MCF 10A (cell line): ENCODE data around the gene LRRC51. TPM values are rescaled to one million over a fixed set of nuclear protein-coding genes. Genes with fewer than 3 reads are reported as not detected.

Experiments
- BruUV-seq: library from RNA; stranded (reverse); fragments of 400-500 nt; replicated peaks from 2 replicates; lab custom pipeline; 2021; lab: Mats Ljungman, UMichigan
- CTCF ChIA-PET: fragments of 300-600 bp; sonication (Branson Sonifier 250); formaldehyde crosslinking; extraction: SDS; loops from one replicate; lab custom pipeline; 2021; ENCODE audit warnings: antibody characterized with exemption, inconsistent platforms; lab: Yijun Ruan, JAX
- POLR2A ChIA-PET: fragments of 300-600, 350-650 bp; sonication (Branson Sonifier 250); formaldehyde crosslinking; extraction: SDS; loops from one replicate; lab custom pipeline; 2020; ENCODE audit warnings: antibody characterized with exemption, inconsistent platforms; lab: Yijun Ruan, JAX
- DNase-seq: peaks from one replicate; pipeline ENCODE4 v3.0.0-alpha.2; 2018; ENCODE audit not compliant: unreplicated experiment
- H3K27ac Mint-ChIP-seq: one replicate; pipeline ENCODE4 v1.8.0; 2022; ENCODE audit warnings: mild to moderate bottlenecking, low read depth, mixed read lengths; ENCODE audit not compliant: unreplicated experiment
- H3K27me3 Mint-ChIP-seq: one replicate; pipeline ENCODE4 v1.8.0; 2022; ENCODE audit warnings: mixed read lengths; ENCODE audit not compliant: insufficient read depth, unreplicated experiment
- H3K36me3 Mint-ChIP-seq: one replicate; pipeline ENCODE4 v1.8.0; 2022; ENCODE audit warnings: mild to moderate bottlenecking, moderate library complexity, mixed read lengths; ENCODE audit not compliant: insufficient read depth, unreplicated experiment
- H3K4me1 Mint-ChIP-seq: one replicate; pipeline ENCODE4 v1.8.0; 2022; ENCODE audit warnings: mixed read lengths; ENCODE audit not compliant: insufficient read depth, unreplicated experiment
- H3K4me3 Mint-ChIP-seq: one replicate; pipeline ENCODE4 v1.8.0; 2022; ENCODE audit warnings: mild to moderate bottlenecking, moderate library complexity, mixed read lengths; ENCODE audit not compliant: unreplicated experiment
- H3K9me3 Mint-ChIP-seq: one replicate; pipeline ENCODE4 v1.8.0; 2022; ENCODE audit warnings: mixed read lengths; ENCODE audit not compliant: unreplicated experiment
- intact Hi-C: fragments of 100-400 bp; cut with micrococcal nuclease; formaldehyde crosslinking; loops from 2 replicates; pipeline ENCODE4 v1.14.1; 2022
- total RNA-seq: library from RNA; stranded (reverse); gene quantifications from 2 replicates; pipeline ENCODE4 v1.2.3, GENCODE V29; 2022
- TF ChIP-seq, protein P1 (sequence below): fragments of 200-600 bp; IDR thresholded peaks from one replicate; pipeline ENCODE4 v1.8.0; 2022; ENCODE audit warnings: antibody characterized with exemption, mild to moderate bottlenecking; ENCODE audit not compliant: unreplicated experiment

LRRC51 gene
- total RNA-seq, 1 experiment from 2014 or later, result 9.5 TPM

DNA sequence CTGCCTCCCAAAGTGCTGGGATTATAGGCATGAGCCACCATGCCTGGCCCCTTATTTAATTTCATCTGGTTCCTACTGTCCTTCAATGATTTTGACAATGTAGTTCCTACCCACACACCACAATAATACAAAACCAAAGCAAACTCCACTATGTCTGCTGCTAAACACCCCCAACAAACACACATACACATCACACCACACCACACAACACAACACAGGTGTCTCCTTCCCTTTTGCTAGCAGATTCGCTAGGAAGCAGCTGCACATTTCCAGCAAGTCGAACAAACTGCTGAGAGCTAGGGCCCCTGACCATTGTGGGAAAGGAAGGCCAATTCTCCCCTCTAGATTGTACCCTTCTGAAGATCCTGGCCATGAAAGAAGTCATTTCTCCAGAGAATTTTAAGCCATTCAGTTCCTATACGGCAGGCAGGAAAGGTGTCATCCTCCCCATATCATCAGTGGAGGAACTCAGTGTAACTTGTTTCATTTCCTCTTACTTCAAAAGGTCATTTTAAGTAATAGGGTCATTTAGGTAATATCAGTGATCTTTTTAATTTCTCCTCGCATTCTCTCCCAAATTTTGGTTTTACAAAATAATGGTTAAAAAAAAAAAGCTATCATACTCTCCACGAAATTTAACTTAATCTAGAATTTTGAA, 18.8 kb upstream of the LRRC51 start:
- intact Hi-C loops, result no loop called here
- Mint-ChIP-seq H3K9me3 (no peaks in the 10 kb centered on the region), H3K4me3 (no peak overlapping the region), H3K27me3 (no peaks in the 10 kb centered on the region), H3K36me3 (peaks cover 26% of the 10 kb centered on the region), H3K4me1 (peaks cover 17% of the 10 kb centered on the region), H3K27ac (peak overlapping the region; percentile 65)
- no TSS peak for BruUV-seq
- TF ChIP-seq, protein P1, sequence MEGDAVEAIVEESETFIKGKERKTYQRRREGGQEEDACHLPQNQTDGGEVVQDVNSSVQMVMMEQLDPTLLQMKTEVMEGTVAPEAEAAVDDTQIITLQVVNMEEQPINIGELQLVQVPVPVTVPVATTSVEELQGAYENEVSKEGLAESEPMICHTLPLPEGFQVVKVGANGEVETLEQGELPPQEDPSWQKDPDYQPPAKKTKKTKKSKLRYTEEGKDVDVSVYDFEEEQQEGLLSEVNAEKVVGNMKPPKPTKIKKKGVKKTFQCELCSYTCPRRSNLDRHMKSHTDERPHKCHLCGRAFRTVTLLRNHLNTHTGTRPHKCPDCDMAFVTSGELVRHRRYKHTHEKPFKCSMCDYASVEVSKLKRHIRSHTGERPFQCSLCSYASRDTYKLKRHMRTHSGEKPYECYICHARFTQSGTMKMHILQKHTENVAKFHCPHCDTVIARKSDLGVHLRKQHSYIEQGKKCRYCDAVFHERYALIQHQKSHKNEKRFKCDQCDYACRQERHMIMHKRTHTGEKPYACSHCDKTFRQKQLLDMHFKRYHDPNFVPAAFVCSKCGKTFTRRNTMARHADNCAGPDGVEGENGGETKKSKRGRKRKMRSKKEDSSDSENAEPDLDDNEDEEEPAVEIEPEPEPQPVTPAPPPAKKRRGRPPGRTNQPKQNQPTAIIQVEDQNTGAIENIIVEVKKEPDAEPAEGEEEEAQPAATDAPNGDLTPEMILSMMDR, result no peak
- ChIA-PET POLR2A (interaction anchor here (0.6 to 3.7 kb wide), 5 partner anchors 8 to 83 kb away, joined by 3 to 20 read pairs (median 3); no protein-coding TSS in a partner anchor), CTCF (interaction anchor here (0.5 to 2.0 kb wide), 4 partner anchors 9 to 121 kb away, joined by 3 to 6 read pairs (median 4); no protein-coding TSS in a partner anchor)
- no peak for DNase-seq

DNA sequence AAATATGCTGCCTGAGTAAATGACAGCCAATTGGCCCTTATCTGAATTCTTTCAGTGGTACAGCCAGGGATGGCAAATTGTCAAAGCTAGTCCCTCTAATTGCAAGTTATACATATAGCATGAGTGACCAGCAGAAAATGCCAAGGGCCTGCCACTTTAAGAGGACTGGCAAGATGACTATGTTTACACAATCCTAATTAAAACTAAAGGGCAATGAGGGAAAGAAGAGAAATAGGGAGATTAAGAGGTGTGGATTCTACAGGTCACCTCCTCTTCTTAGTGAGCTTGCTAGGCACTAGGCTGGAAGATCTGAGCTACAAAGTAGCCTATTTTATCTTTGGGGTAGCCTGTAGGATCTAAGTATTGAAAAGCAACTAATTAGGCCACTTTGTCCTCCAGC, 13.8 kb upstream of the LRRC51 start:
- POLR2A ChIA-PET, result interaction anchor here (0.7 to 15.4 kb wide), 5 partner anchors 7 to 1674 kb away, joined by 3 to 282 read pairs (median 3); partner anchors contain the start of gene NUMA1
- no peak for DNase-seq
- no peak overlapping the region for H3K4me3 Mint-ChIP-seq
- peaks cover 28% of the 10 kb centered on the region for H3K36me3 Mint-ChIP-seq
- no peaks in the 10 kb centered on the region for H3K9me3 Mint-ChIP-seq
- intact Hi-C loops, result no loop called here
- no TSS peak for BruUV-seq
- peak overlapping the region; percentile 96 for H3K27ac Mint-ChIP-seq
- TF ChIP-seq, protein P1, result no peak
- CTCF ChIA-PET, result interaction anchor here (0.5 to 1.5 kb wide), 6 partner anchors 11 to 365 kb away, joined by 3 to 5 read pairs (median 3); no protein-coding TSS in a partner anchor
- peaks cover 50% of the 10 kb centered on the region for H3K4me1 Mint-ChIP-seq
- H3K27me3 Mint-ChIP-seq, result no peaks in the 10 kb centered on the region

DNA sequence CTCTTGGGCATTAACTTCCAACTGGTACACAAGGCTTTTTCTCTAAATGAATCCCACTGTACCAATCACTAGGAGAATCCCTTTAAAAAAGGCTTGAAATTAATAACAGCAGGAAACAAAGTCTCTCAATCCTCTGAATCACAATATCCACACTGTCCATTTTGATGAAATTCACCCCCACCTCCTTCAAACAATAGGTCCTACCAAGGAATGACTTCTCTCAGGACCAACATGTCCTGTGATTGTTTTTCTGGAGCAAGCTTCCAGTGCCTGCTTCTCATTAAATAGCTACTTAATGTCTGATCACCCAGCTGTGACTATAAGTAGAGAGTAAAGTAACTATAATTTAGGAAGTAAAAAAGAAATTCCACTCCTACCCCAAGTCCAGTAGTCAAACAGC, 13.4 kb upstream of the LRRC51 start:
- peak overlapping the region; percentile 96 for H3K27ac Mint-ChIP-seq
- H3K27me3 Mint-ChIP-seq, result no peaks in the 10 kb centered on the region
- TF ChIP-seq, protein P1, result no peak
- no peak for DNase-seq
- H3K9me3 Mint-ChIP-seq, result no peaks in the 10 kb centered on the region
- ChIA-PET POLR2A (interaction anchor here (0.7 to 15.4 kb wide), 6 partner anchors 7 to 1674 kb away, joined by 3 to 282 read pairs (median 3); partner anchors contain the start of gene NUMA1), CTCF (interaction anchor here (0.9 to 1.5 kb wide), 5 partner anchors 11 to 364 kb away, joined by 3 to 5 read pairs (median 3); partner anchors contain the start of gene ANAPC15)
- H3K36me3 Mint-ChIP-seq, result peaks cover 28% of the 10 kb centered on the region
- no TSS peak for BruUV-seq
- H3K4me1 Mint-ChIP-seq, result peaks cover 54% of the 10 kb centered on the region
- intact Hi-C loops, result no loop called here
- no peak overlapping the region for H3K4me3 Mint-ChIP-seq

DNA sequence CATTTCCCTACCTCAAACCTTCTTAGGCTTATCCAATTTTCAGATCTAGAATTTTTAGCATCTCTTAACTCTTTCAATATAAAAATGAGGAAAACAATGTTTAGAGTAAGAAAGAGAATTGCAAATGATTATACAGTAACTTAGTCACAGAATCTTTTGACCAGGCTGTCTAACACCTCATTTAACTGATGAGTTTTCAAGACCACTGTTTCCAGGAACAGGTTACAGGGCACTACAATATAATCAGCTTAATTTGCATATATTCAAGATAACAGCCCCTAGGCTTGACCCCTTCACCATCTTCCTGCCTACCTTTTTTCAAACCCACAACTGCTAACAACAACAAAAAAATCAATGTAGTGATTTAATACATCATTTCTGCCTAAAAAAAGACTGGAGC, 13.0 kb upstream of the LRRC51 start:
- no peaks in the 10 kb centered on the region for H3K9me3 Mint-ChIP-seq
- TF ChIP-seq, protein P1, result no peak
- H3K27me3 Mint-ChIP-seq, result no peaks in the 10 kb centered on the region
- intact Hi-C loops, result no loop called here
- ChIA-PET POLR2A (interaction anchor here (0.7 to 15.4 kb wide), 5 partner anchors 8 to 1673 kb away, joined by 3 to 282 read pairs (median 3); partner anchors contain the start of gene NUMA1), CTCF (interaction anchor here (0.8 to 1.4 kb wide), 4 partner anchors 11 to 54 kb away, joined by 3 read pairs; partner anchors contain the start of gene ANAPC15)
- no TSS peak for BruUV-seq
- peak overlapping the region; percentile 96 for H3K27ac Mint-ChIP-seq
- peaks cover 58% of the 10 kb centered on the region for H3K4me1 Mint-ChIP-seq
- no peak for DNase-seq
- peak overlapping the region; percentile 38 for H3K4me3 Mint-ChIP-seq
- peaks cover 25% of the 10 kb centered on the region for H3K36me3 Mint-ChIP-seq
